Measurements from ENCODE around the gene BRD3. TPM values are rescaled to one million over a fixed set of nuclear protein-coding genes. Genes with fewer than 3 reads are reported as not detected.

Gene BRD3
- total and polyA plus RNA-seq, 2 of the 8 experiments (the other 6 are each of a cell fraction or from before 2014, with no cell fraction given), result 31.0 to 82.7 TPM

GRCh38 chr9:134058716-134059115 is 9.1 kb downstream of the BRD3 start:
- H3K36me3 ChIP-seq (ENCODE audit: control insufficient read depth in 2 of 4, insufficient read depth in 4 of 4, low read length in 3 of 4), result no peaks in the 10 kb centered on the region; a peak in 1 of 8 replicates
- no peaks in the 10 kb centered on the region for H3K9me3 ChIP-seq (ENCODE audit: insufficient read depth in 2 of 2, low read depth in 1 of 2, low read length in 1 of 2)
- 92% methylated on average over 7 of the region's 7 CpGs; no CpG with 5 or more reads in 1 of the 2 experiments for WGBS, 2 experiments (ENCODE audit: extremely low coverage in 1 of 2, insufficient coverage in 1 of 2, insufficient read length in 1 of 2, insufficient replicate concordance in 2 of 2, low coverage in 1 of 2, low lambda C conversion rate in 2 of 2, missing lambda C conversion rate in 1 of 2)
- H3K4me3 ChIP-seq (ENCODE audit: extremely low read depth in 1 of 4, insufficient read depth in 2 of 4, low read depth in 3 of 4, low read length in 4 of 4), result no peak overlapping the region
- no peak overlapping the region for H3K56ac ChIP-seq (replicated peaks; ENCODE audit: insufficient read length, low read depth, low read length)
- peaks cover 66 to 70% of the 10 kb centered on the region in 2 experiments for H4K20me1 ChIP-seq (replicated peaks in 1 of 2; ENCODE audit: control insufficient read depth in 1 of 2, insufficient read depth in 2 of 2, low read length in 2 of 2)
- H3K79me1 ChIP-seq (ENCODE audit: low read depth, low read length), result peaks cover 48% of the 10 kb centered on the region
- H3K79me2 ChIP-seq (ENCODE audit: control insufficient read depth in 1 of 2, insufficient read depth in 2 of 2, low read length in 2 of 2), result peaks cover 20 to 99% of the 10 kb centered on the region in 2 experiments; a peak in 3 of 4 replicates
- H2BK5ac ChIP-seq (ENCODE audit: low read depth, low read length), result no peak overlapping the region
- H4K8ac ChIP-seq (ENCODE audit: extremely low read depth, insufficient read depth, low read length), result no peak overlapping the region
- H3K27ac ChIP-seq (ENCODE audit: low read depth, low read length), result no peak overlapping the region
- H3K27me3 ChIP-seq (replicated peaks in 1 of 4; ENCODE audit: control insufficient read depth in 3 of 4, extremely low read depth in 1 of 4, insufficient read depth in 3 of 4, low read length in 3 of 4), result no peaks in the 10 kb centered on the region
- no peak overlapping the region for H4K91ac ChIP-seq (replicated peaks; ENCODE audit: insufficient read length, low read length)
- DNase-seq (ENCODE audit: low read depth in 1 of 2, low spot score in 2 of 2), result peak in 1 of 2 experiments; percentile 43
- no peak overlapping the region for H3K4me2 ChIP-seq (ENCODE audit: insufficient read depth in 1 of 2, low read depth in 2 of 2, low read length in 2 of 2)
- no peak overlapping the region for H2AK5ac ChIP-seq (ENCODE audit: low read depth, low read length)
- no peak overlapping the region for H3K23ac ChIP-seq (ENCODE audit: insufficient read length)
- H2BK20ac ChIP-seq (ENCODE audit: low read length), result no peak overlapping the region
- no peak overlapping the region for H2BK120ac ChIP-seq (replicated peaks; ENCODE audit: low read depth, low read length)
- no peak overlapping the region for H2BK12ac ChIP-seq (ENCODE audit: low read depth, low read length)
- no peak for FAIRE-seq
- no peak for TF ChIP-seq ATF2 (IDR thresholded peaks at IDR 0.05; ENCODE audit: low read length)
- TF ChIP-seq BCL11A (IDR thresholded peaks at IDR 0.05; ENCODE audit: low read depth in 2 of 2, low read length in 2 of 2), result no peak
- TF ChIP-seq NRF1 (IDR thresholded peaks at IDR 0.05; ENCODE audit: low read depth, low read length), result no peak
- no peak for TF ChIP-seq TBP (IDR thresholded peaks at IDR 0.05; ENCODE audit: low read depth, low read length)
- TF ChIP-seq CTCF (IDR thresholded peaks at IDR 0.05; ENCODE audit: control extremely low read depth in 1 of 3, insufficient read depth in 1 of 3, low read depth in 1 of 3, low read length in 3 of 3), result no peak
- no peak overlapping the region for H3K18ac ChIP-seq (ENCODE audit: extremely low read depth, low read length)
- no peak overlapping the region for H3K4ac ChIP-seq (replicated peaks; ENCODE audit: insufficient read length, low read depth, low read length)
- H2AFZ ChIP-seq (ENCODE audit: low read length), result no peak overlapping the region
- no peak overlapping the region for H2BK15ac ChIP-seq (ENCODE audit: low read length)
- CTCF ChIA-PET (ENCODE audit: partially characterized antibody), result no interaction called here
- H3K23me2 ChIP-seq (ENCODE audit: low read depth, low read length), result no peaks in the 10 kb centered on the region; the same call in 1 of the 2 replicates
- no peak overlapping the region for H3K14ac ChIP-seq (ENCODE audit: insufficient read length)
- H3K9ac ChIP-seq (replicated peaks in 1 of 4; ENCODE audit: extremely low read depth in 1 of 4, low read depth in 3 of 4, low read length in 3 of 4), result no peak overlapping the region
- no peak overlapping the region for H4K5ac ChIP-seq (ENCODE audit: insufficient read length, low read depth, low read length)
- POLR2A ChIA-PET (ENCODE audit: partially characterized antibody), result no interaction called here
- peaks cover 0 to 17% (median 8%) of the 10 kb centered on the region in 4 experiments; a peak in 5 of 7 replicates for H3K4me1 ChIP-seq (replicated peaks in 1 of 4; ENCODE audit: control insufficient read depth in 3 of 4, insufficient read depth in 4 of 4, low read length in 3 of 4)
